Stimulated activated naive CD8-positive, alpha-beta T cell treated with anti-CD3 and anti-CD28 coated beads, Interleukin-15, amount 100 ng/mL, for 72 hours (primary cell): Measurements from ENCODE around the gene GRIK4.

ENCODE experiments used
- ATAC-seq: fragments of 150-1000 bp; cut with Tn5 transposase; 2 replicates; pipeline ENCODE4 v1.10.0; 2021; ENCODE audit warnings: mild to moderate bottlenecking, moderate library complexity
- DNase-seq, 2 donors: peaks; one replicate each; pipeline ENCODE4 v3.0.0; 2021 to 2022
- H3K27ac Mint-ChIP-seq, 2 donors: one replicate each; pipeline ENCODE4 v1.8.0; 2022; ENCODE audit warnings: mild to moderate bottlenecking in 2 of 2, mixed read lengths in 2 of 2, moderate library complexity in 2 of 2
- H3K27me3 Mint-ChIP-seq: one replicate; pipeline ENCODE4 v1.8.0; 2022; ENCODE audit warnings: mixed read lengths
- H3K4me1 Mint-ChIP-seq: one replicate; pipeline ENCODE4 v1.8.0; 2022; ENCODE audit warnings: mild to moderate bottlenecking, mixed read lengths
- H3K4me3 Mint-ChIP-seq, 2 donors: one replicate each; pipeline ENCODE4 v1.8.0; 2022; ENCODE audit warnings: mild to moderate bottlenecking in 2 of 2, mixed read lengths in 2 of 2, moderate library complexity in 1 of 2
- H3K9me3 Mint-ChIP-seq, 2 donors: one replicate each; pipeline ENCODE4 v1.8.0; 2022; ENCODE audit warnings: mixed read lengths in 2 of 2

Gene GRIK4

GRCh38 chr11:120708511-120709183 is 197.1 kb downstream of the GRIK4 start:
- H3K4me1 Mint-ChIP-seq: no peaks in the 10 kb centered on the region
- peaks cover 0 to 23% of the 10 kb centered on the region in 2 donors for H3K9me3 Mint-ChIP-seq
- ATAC-seq: no peak
- no peak overlapping the region for H3K4me3 Mint-ChIP-seq
- H3K27ac Mint-ChIP-seq: no peak overlapping the region
- no peak for DNase-seq
- peaks cover 10% of the 10 kb centered on the region for H3K27me3 Mint-ChIP-seq

GRCh38 chr11:120709808-120710207 is 198.3 kb downstream of the GRIK4 start:
- Mint-ChIP-seq H3K9me3 (peaks cover 0 to 23% of the 10 kb centered on the region in 2 donors), H3K27me3 (peaks cover 19% of the 10 kb centered on the region), H3K4me1 (no peaks in the 10 kb centered on the region), H3K27ac (no peak overlapping the region), H3K4me3 (no peak overlapping the region)
- ATAC-seq (no peak), DNase-seq (no peak)

- ATAC-seq: no peak
- peaks cover 0 to 20% of the 10 kb centered on the region in 2 donors for H3K9me3 Mint-ChIP-seq
- no peak for DNase-seq
- H3K27ac Mint-ChIP-seq: no peak overlapping the region
- H3K27me3 Mint-ChIP-seq: peaks cover 26% of the 10 kb centered on the region
- no peak overlapping the region for H3K4me3 Mint-ChIP-seq
- peaks cover 7% of the 10 kb centered on the region for H3K4me1 Mint-ChIP-seq
Measured at GRCh38 chr11:120710354-120711131, 199.0 kb downstream of the GRIK4 start.

GRCh38 chr11:120712014-120712413 is 200.5 kb downstream of the GRIK4 start:
- Mint-ChIP-seq H3K4me1 (peaks cover 9% of the 10 kb centered on the region), H3K9me3 (peaks cover 0 to 9% of the 10 kb centered on the region in 2 donors), H3K27me3 (peaks cover 19% of the 10 kb centered on the region), H3K27ac (no peak overlapping the region), H3K4me3 (no peak overlapping the region)
- ATAC-seq (no peak), DNase-seq (no peak)

- DNase-seq (no peak), ATAC-seq (no peak)
- peaks cover 19% of the 10 kb centered on the region for H3K27me3 Mint-ChIP-seq
- H3K27ac Mint-ChIP-seq: no peak overlapping the region
- H3K4me3 Mint-ChIP-seq: no peak overlapping the region
- H3K4me1 Mint-ChIP-seq: peaks cover 9% of the 10 kb centered on the region
- H3K9me3 Mint-ChIP-seq: peaks cover 0 to 4% of the 10 kb centered on the region in 2 donors
Measured at GRCh38 chr11:120712881-120713280, 201.3 kb downstream of the GRIK4 start.

GRCh38 chr11:120713296-120713695 is 201.7 kb downstream of the GRIK4 start:
- Mint-ChIP-seq H3K4me1 (peaks cover 9% of the 10 kb centered on the region), H3K9me3 (peaks cover 0 to under 1% of the 10 kb centered on the region in 2 donors), H3K27me3 (peaks cover 19% of the 10 kb centered on the region), H3K27ac (no peak overlapping the region), H3K4me3 (no peak overlapping the region)
- ATAC-seq (no peak), DNase-seq (no peak)

GRCh38 chr11:120714438-120714837 is 202.9 kb downstream of the GRIK4 start:
- H3K4me3 Mint-ChIP-seq: no peak overlapping the region

GRCh38 chr11:120715239-120715638 is 203.7 kb downstream of the GRIK4 start:
- ATAC-seq (no peak), DNase-seq (no peak)
- Mint-ChIP-seq H3K4me3 (peak overlapping the region; percentile 61 to 72), H3K4me1 (peaks cover 9% of the 10 kb centered on the region), H3K27ac (no peak overlapping the region), H3K27me3 (peaks cover 29% of the 10 kb centered on the region), H3K9me3 (no peaks in the 10 kb centered on the region)

More at GRCh38 chr11:120714438-120714837, 202.9 kb downstream of the GRIK4 start:
- no peak overlapping the region for H3K27ac Mint-ChIP-seq
- H3K27me3 Mint-ChIP-seq: peaks cover 21% of the 10 kb centered on the region
- DNase-seq (no peak), ATAC-seq (no peak)
- peaks cover 9% of the 10 kb centered on the region for H3K4me1 Mint-ChIP-seq
- no peaks in the 10 kb centered on the region for H3K9me3 Mint-ChIP-seq

GRCh38 chr11:120717042-120717441 is 205.5 kb downstream of the GRIK4 start:
- H3K9me3 Mint-ChIP-seq: no peaks in the 10 kb centered on the region
- H3K4me3 Mint-ChIP-seq: no peak overlapping the region
- DNase-seq (no peak), ATAC-seq (no peak)
- H3K4me1 Mint-ChIP-seq: peaks cover 9% of the 10 kb centered on the region
- peaks cover 43% of the 10 kb centered on the region for H3K27me3 Mint-ChIP-seq
- H3K27ac Mint-ChIP-seq: no peak overlapping the region

GRCh38 chr11:120717623-120718022 is 206.1 kb downstream of the GRIK4 start:
- no peaks in the 10 kb centered on the region for H3K9me3 Mint-ChIP-seq
- peaks cover 43% of the 10 kb centered on the region for H3K27me3 Mint-ChIP-seq
- no peak overlapping the region for H3K27ac Mint-ChIP-seq
- DNase-seq (no peak), ATAC-seq (no peak)
- peaks cover 9% of the 10 kb centered on the region for H3K4me1 Mint-ChIP-seq
- no peak overlapping the region for H3K4me3 Mint-ChIP-seq

- no peak for ATAC-seq
- peaks cover 9% of the 10 kb centered on the region for H3K4me1 Mint-ChIP-seq
- peaks cover 43% of the 10 kb centered on the region for H3K27me3 Mint-ChIP-seq
- no peak overlapping the region for H3K4me3 Mint-ChIP-seq
- peak overlapping the region in 1 of 2 donors; percentile 86 for H3K27ac Mint-ChIP-seq
- no peaks in the 10 kb centered on the region for H3K9me3 Mint-ChIP-seq
- DNase-seq: no peak
Measured at GRCh38 chr11:120718171-120718570, 206.6 kb downstream of the GRIK4 start.

GRCh38 chr11:120719348-120719747 is 207.8 kb downstream of the GRIK4 start:
- H3K4me1 Mint-ChIP-seq: peaks cover 9% of the 10 kb centered on the region
- H3K9me3 Mint-ChIP-seq: no peaks in the 10 kb centered on the region
- ATAC-seq: no peak
- no peak overlapping the region for H3K4me3 Mint-ChIP-seq
- H3K27me3 Mint-ChIP-seq: peaks cover 38% of the 10 kb centered on the region
- DNase-seq: no peak
- no peak overlapping the region for H3K27ac Mint-ChIP-seq

GRCh38 chr11:120720760-120721159 is 209.2 kb downstream of the GRIK4 start:
- ATAC-seq (no peak), DNase-seq (no peak)
- H3K4me1 Mint-ChIP-seq: no peaks in the 10 kb centered on the region
- H3K9me3 Mint-ChIP-seq: no peaks in the 10 kb centered on the region
- peaks cover 24% of the 10 kb centered on the region for H3K27me3 Mint-ChIP-seq
- no peak overlapping the region for H3K27ac Mint-ChIP-seq
- H3K4me3 Mint-ChIP-seq: no peak overlapping the region

GRCh38 chr11:120722524-120722923 is 211.0 kb downstream of the GRIK4 start:
- Mint-ChIP-seq H3K4me1 (no peaks in the 10 kb centered on the region), H3K27me3 (peaks cover 24% of the 10 kb centered on the region), H3K27ac (no peak overlapping the region), H3K9me3 (no peaks in the 10 kb centered on the region), H3K4me3 (no peak overlapping the region)
- no peak for ATAC-seq
- no peak for DNase-seq

- no peaks in the 10 kb centered on the region for H3K4me1 Mint-ChIP-seq
- no peak overlapping the region for H3K27ac Mint-ChIP-seq
- no peak overlapping the region for H3K4me3 Mint-ChIP-seq
- no peak for DNase-seq
- ATAC-seq: no peak
- H3K27me3 Mint-ChIP-seq: peaks cover 24% of the 10 kb centered on the region
- peaks cover 0 to 9% of the 10 kb centered on the region in 2 donors for H3K9me3 Mint-ChIP-seq
Measured at GRCh38 chr11:120723751-120724150, 212.2 kb downstream of the GRIK4 start.

GRCh38 chr11:120727752-120728151 is 216.2 kb downstream of the GRIK4 start:
- ATAC-seq: no peak
- no peaks in the 10 kb centered on the region for H3K27me3 Mint-ChIP-seq
- DNase-seq: no peak
- no peak overlapping the region for H3K4me3 Mint-ChIP-seq
- peaks cover 0 to 16% of the 10 kb centered on the region in 2 donors for H3K9me3 Mint-ChIP-seq
- H3K4me1 Mint-ChIP-seq: no peaks in the 10 kb centered on the region
- H3K27ac Mint-ChIP-seq: no peak overlapping the region
